PC-3 (cell line): ENCODE measurements around the gene SLC22A5.

Experiments
- EZH2 ChIP-seq: fragments of 300-600 bp; sonication (generic); IDR thresholded peaks from one replicate; pipeline ENCODE4 v1.6.1; 2017; ENCODE audit warnings: antibody characterized with exemption, mild to moderate bottlenecking, low read length; ENCODE audit not compliant: unreplicated experiment
- EZH2phosphoT487 ChIP-seq: fragments of 300-600 bp; sonication (generic); IDR thresholded peaks from 2 replicates; pipeline ENCODE4 v1.6.1; 2018; ENCODE audit warnings: mild to moderate bottlenecking, antibody characterized with exemption, low read length, borderline replicate concordance
- TF ChIP-seq, protein P1 (sequence below): fragments of 300-600 bp; sonication (generic); conservative IDR thresholded peaks from 2 replicates; pipeline ENCODE4 v1.5.1; 2017; ENCODE audit warnings: antibody characterized with exemption, low read depth, mild to moderate bottlenecking, low read length

- TF ChIP-seq, protein P1, sequence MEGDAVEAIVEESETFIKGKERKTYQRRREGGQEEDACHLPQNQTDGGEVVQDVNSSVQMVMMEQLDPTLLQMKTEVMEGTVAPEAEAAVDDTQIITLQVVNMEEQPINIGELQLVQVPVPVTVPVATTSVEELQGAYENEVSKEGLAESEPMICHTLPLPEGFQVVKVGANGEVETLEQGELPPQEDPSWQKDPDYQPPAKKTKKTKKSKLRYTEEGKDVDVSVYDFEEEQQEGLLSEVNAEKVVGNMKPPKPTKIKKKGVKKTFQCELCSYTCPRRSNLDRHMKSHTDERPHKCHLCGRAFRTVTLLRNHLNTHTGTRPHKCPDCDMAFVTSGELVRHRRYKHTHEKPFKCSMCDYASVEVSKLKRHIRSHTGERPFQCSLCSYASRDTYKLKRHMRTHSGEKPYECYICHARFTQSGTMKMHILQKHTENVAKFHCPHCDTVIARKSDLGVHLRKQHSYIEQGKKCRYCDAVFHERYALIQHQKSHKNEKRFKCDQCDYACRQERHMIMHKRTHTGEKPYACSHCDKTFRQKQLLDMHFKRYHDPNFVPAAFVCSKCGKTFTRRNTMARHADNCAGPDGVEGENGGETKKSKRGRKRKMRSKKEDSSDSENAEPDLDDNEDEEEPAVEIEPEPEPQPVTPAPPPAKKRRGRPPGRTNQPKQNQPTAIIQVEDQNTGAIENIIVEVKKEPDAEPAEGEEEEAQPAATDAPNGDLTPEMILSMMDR: no peak
- TF ChIP-seq EZH2phosphoT487 (no peak), EZH2 (no peak)
Observed at GRCh38 chr5:132392411-132392810, 22.9 kb downstream of the SLC22A5 start.
